Inferior parietal cortex (tissue), 1 donor: ENCODE results near the gene TRIM41.
"Not testable (repeated sequence)": the region's sequence is repeated elsewhere in the genome, so short reads cannot be mapped to it uniquely, and the experiment has no call there.

Experiments
- DNase-seq: peaks from one replicate; pipeline ENCODE4 v3.0.0-alpha.2; 2016; ENCODE audit errors: extremely low spot score

TRIM41 gene

GRCh38 chr5:181210148-181210547, 12.9 kb upstream of the TRIM41 start:
- DNase-seq: not testable (repeated sequence)

GRCh38 chr5:181210698-181211097, 12.4 kb upstream of the TRIM41 start:
- not testable (repeated sequence) for DNase-seq

GRCh38 chr5:181211208-181211607, 11.9 kb upstream of the TRIM41 start:
- no peak for DNase-seq

GRCh38 chr5:181212080-181212479, 11.0 kb upstream of the TRIM41 start:
- DNase-seq: no peak

GRCh38 chr5:181212934-181213333, 10.1 kb upstream of the TRIM41 start:
- DNase-seq: no peak

GRCh38 chr5:181214249-181214648, 8.8 kb upstream of the TRIM41 start:
- DNase-seq: not testable (repeated sequence)

- no peak for DNase-seq
Measured at GRCh38 chr5:181215997-181216989, 6.8 kb upstream of the TRIM41 start.

GRCh38 chr5:181217111-181217802, 5.8 kb upstream of the TRIM41 start:
- no peak for DNase-seq

GRCh38 chr5:181217803-181218062, 5.3 kb upstream of the TRIM41 start:
- DNase-seq: no peak

- DNase-seq: no peak
Measured at GRCh38 chr5:181218795-181219124, 4.3 kb upstream of the TRIM41 start.

GRCh38 chr5:181219262-181220177, 3.6 kb upstream of the TRIM41 start:
- no peak for DNase-seq

GRCh38 chr5:181220178-181220515, 2.9 kb upstream of the TRIM41 start:
- DNase-seq: no peak

GRCh38 chr5:181221105-181221791, 1.8 kb upstream of the TRIM41 start:
- no peak for DNase-seq

- peak; percentile 96 for DNase-seq
Measured at GRCh38 chr5:181221792-181222629, 1.1 kb upstream of the TRIM41 start.

GRCh38 chr5:181222630-181223057, 437 bp upstream of the TRIM41 start:
- no peak for DNase-seq

- DNase-seq: no peak
Measured at GRCh38 chr5:181223729-181224389, 778 bp downstream of the TRIM41 start.

GRCh38 chr5:181224390-181225229, 1.5 kb downstream of the TRIM41 start:
- DNase-seq: no peak

GRCh38 chr5:181229996-181230395, 6.9 kb downstream of the TRIM41 start:
- DNase-seq: no peak

- no peak for DNase-seq
Measured at GRCh38 chr5:181230551-181230950, 7.5 kb downstream of the TRIM41 start.
